Measurements from ENCODE around the gene IQCE.
"Not testable (repeated sequence)": the region's sequence is repeated elsewhere in the genome, so short reads cannot be mapped to it uniquely, and the experiment has no call there.

The IQCE gene

DNA sequence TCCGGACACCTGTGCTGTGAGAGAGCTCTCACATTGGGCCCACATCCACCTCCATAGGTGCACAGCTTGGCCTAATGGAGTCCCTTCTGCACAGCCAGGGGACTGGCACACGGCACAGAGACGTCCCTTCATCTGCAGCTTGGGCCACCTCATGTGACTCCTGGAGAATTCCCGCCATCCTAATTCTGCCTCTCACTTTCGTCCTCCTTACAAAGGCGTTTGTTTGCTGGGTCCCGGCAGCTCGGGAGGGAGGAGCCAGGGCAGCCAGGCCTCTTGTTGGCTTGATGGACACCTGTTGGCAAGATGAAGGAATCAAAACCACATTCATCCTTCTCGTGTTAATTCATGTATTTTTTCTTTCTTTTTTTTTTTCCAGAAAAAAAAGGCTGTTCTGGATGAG, 42.3 kb downstream of the IQCE start:
- no peaks in the 10 kb centered on the region for H3K4me1 Mint-ChIP-seq (ENCODE audit: low read depth)

DNA sequence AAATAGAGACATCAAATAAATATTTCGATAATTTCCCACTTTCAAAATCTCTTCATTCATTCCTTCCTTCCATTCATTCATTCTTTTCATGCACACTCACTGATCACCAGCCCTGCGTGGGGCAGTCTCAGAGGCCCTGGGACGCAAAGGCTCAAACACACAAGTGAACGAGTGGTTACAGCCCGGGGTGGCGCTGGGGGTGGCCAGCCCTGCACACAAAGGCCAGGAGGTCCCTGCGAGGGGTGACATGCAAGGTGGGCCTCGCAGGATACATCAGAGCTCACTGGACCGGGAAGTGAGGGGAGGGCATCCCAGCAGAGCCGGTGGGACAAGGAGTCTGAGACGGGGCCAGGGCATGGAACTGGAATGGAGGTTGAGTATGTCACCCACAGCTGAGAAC, 43.1 kb downstream of the IQCE start:
- Mint-ChIP-seq H3K36me3 (ENCODE audit: low read depth) (peaks cover 32% of the 10 kb centered on the region), H3K4me3 (no peak overlapping the region), H3K27ac (no peak overlapping the region), H3K9me3 (no peaks in the 10 kb centered on the region), H3K4me1 (ENCODE audit: low read depth) (no peaks in the 10 kb centered on the region), H3K27me3 (no peaks in the 10 kb centered on the region)
- no peak for DNase-seq

More for the DNA sequence above, 42.3 kb downstream of the IQCE start:
- peaks cover 34% of the 10 kb centered on the region for H3K36me3 Mint-ChIP-seq (ENCODE audit: low read depth)
- H3K4me3 Mint-ChIP-seq = no peak overlapping the region
- no peaks in the 10 kb centered on the region for H3K9me3 Mint-ChIP-seq
- H3K27ac Mint-ChIP-seq = no peak overlapping the region
- no peak for DNase-seq
- H3K27me3 Mint-ChIP-seq = no peaks in the 10 kb centered on the region

DNA sequence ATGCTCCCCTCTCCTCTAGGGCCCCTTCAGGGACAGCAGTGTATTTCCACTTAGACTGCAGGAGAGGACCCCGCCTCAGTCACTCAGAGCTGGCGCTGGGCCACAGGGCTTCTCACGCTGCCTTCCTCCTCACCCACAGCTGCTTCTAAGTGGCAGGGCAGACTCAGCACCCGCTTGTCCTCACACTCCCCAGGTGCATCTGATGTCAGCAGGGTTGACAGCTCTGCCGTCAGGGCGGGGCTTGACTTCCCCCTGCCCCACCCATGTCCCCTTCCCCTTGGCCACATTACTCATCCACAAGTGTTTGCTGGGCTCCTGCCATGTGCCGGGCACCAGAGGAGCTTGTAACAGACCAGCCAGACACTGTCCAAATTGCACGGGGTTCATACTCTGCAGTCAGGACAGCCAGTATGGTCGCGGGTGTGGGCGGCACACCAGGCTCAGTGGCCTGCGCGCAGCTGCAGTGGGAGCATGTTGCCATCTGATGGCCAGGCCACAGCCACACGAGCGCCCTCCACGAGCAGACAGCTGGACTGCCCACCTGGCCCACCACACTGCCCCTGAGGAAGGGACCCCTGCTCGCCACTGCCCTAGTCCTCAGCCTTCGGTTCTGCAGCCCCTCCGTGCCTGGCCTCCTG, 43.7 kb downstream of the IQCE start:
- Mint-ChIP-seq H3K4me3 (no peak overlapping the region), H3K9me3 (no peaks in the 10 kb centered on the region), H3K27me3 (no peaks in the 10 kb centered on the region), H3K27ac (no peak overlapping the region), H3K4me1 (ENCODE audit: low read depth) (no peaks in the 10 kb centered on the region), H3K36me3 (ENCODE audit: low read depth) (peaks cover 32% of the 10 kb centered on the region)
- no peak for DNase-seq

DNA sequence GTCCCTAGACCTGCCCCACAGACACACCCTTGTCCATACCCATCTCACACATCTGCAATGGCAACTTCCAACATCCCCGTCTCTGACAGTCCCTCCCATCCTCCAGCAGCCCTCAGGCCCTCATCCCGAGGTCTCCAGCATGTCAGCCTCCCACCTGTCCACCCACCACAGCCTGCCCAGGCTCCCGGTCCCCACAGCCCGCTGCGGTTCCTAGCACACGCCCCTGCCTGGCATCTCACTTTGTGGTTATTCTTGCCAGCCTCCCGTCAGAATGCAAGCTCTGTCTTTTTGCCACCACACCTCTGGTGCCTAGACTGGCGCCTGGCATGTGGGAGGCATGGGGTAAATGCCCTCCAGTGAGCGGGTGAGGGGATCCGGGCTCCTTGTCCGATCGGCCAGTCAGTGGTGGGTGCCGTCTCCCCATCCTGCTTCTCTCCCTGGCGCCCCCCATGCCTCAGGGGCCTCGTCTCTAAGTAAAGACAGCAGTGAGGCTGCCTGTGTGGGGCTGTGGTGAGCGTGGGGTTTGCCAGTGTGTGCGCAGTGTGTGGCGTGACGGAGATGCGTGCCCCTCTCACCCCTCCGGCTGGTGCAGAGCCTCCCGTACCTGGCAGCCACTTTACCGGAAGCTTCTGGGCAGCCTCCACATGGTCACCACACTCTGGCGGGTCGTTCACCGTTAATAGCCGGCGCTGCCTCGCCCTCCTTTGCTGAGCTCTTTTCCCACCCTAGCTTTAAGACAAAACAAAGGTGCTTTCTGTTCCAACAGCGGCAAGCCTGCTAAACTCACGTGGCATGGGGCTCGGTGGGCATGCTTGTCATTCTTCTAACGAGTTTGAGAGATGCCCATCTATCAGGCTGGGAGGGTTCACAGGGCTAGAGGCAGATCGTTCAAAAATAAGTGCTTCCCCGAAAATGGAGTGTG, 44.5 kb downstream of the IQCE start:
- Mint-ChIP-seq H3K27ac (no peak overlapping the region), H3K4me3 (no peak overlapping the region), H3K4me1 (ENCODE audit: low read depth) (no peaks in the 10 kb centered on the region), H3K36me3 (ENCODE audit: low read depth) (peaks cover 26% of the 10 kb centered on the region), H3K27me3 (no peaks in the 10 kb centered on the region), H3K9me3 (no peaks in the 10 kb centered on the region)
- no peak for DNase-seq

DNA sequence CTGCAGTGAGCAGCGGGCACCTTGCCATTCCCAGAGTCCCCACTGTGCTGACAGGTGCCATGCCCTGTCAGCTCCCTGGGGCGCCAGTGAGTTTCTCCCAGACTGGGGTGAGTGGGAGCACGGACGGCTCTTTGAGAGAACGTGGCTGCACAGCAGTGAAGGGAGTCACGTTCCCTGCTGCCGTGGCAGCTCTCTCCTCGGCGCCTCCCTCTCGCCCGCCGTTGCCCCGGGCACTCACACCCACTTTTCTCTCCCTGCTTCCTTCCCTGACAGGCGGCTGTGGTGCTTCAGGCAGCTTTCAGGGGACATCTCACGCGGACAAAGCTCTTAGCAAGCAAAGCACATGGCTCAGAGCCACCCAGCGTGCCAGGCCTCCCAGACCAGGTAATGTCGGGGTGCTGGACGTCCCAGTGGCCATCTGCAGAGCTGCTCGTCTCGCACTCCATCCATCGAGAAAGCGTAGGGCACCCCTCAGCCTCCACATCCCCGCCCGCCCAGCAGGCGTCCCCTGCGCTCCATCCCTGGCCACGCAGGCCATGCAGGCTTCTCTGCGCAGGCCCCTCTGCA, 45.9 kb downstream of the IQCE start:
- Mint-ChIP-seq H3K27ac (no peak overlapping the region), H3K4me3 (no peak overlapping the region), H3K9me3 (no peaks in the 10 kb centered on the region), H3K27me3 (no peaks in the 10 kb centered on the region), H3K4me1 (ENCODE audit: low read depth) (peaks cover 5% of the 10 kb centered on the region), H3K36me3 (ENCODE audit: low read depth) (peaks cover 17% of the 10 kb centered on the region)
- no peak for DNase-seq

DNA sequence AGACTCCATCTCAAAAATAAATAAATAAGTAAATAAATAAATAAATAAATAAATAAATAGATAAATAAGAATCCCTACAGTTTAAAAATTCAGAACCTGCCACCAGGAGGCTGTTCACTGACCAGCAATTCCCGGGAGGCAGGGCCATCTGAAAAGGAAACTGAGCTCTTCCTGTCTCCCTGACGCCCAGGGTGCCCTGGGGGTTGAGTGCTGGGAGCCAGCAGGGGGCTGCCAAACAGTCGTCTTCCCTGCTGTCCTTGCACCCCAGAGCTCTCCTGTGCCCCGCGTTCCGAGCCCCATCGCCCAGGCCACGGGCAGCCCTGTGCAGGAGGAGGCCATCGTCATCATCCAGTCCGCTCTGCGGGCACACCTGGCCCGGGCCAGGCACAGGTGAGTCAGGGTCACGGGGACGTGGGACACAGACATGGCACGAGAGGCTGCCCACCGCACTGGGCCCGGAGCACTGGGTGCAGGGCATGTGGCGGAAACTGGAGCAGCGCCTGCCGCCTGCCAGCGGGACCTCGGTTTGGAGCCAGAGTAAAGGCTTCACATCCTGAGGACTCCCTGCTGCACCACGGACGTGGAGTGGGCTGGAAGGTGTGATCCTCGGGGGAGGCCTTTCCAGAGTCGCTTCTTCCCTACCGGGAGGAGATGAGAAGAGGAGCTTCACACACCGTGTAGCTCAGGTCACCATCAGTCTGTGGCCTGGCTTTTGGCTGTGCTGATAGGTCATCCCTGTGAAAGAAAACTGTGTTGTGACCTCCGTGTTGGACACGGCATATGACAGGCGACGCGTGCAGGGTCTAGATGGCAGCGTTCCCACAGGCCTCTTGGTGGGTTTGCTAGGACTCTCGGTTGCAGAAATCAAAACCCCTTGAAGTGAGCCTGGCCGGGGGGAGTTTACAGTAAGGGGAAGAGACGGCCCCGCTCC, 47.1 kb downstream of the IQCE start:
- H3K27me3 Mint-ChIP-seq = no peaks in the 10 kb centered on the region
- H3K4me1 Mint-ChIP-seq (ENCODE audit: low read depth) = peaks cover 5% of the 10 kb centered on the region
- H3K9me3 Mint-ChIP-seq = no peaks in the 10 kb centered on the region
- DNase-seq = no peak
- H3K27ac Mint-ChIP-seq = no peak overlapping the region
- peaks cover 8% of the 10 kb centered on the region for H3K36me3 Mint-ChIP-seq (ENCODE audit: low read depth)
- H3K4me3 Mint-ChIP-seq = no peak overlapping the region

DNA sequence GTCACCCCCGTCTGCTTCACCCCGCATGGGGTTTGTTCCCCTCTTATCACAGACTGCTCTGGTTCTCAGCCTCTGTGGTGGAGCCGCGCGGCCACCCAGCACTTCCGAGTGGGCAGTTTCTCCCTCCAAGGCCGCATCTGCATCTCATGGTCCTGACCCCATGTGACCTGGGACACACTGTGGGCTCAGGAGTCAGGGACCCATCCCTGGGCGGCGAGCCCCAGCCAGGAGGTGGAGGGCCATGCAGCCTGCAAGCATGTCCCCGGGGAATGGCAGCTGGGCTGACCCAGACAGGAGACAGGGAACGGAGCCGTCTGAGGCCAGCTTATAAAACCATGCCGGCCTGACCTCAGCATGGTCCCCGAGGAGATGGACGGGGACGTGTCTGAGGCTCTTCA, 47.8 kb downstream of the IQCE start:
- no peak for DNase-seq
- H3K4me1 Mint-ChIP-seq (ENCODE audit: low read depth) = peaks cover 5% of the 10 kb centered on the region
- peaks cover 3% of the 10 kb centered on the region for H3K36me3 Mint-ChIP-seq (ENCODE audit: low read depth)
- H3K4me3 Mint-ChIP-seq = no peak overlapping the region
- no peaks in the 10 kb centered on the region for H3K27me3 Mint-ChIP-seq
- no peak overlapping the region for H3K27ac Mint-ChIP-seq
- H3K9me3 Mint-ChIP-seq = no peaks in the 10 kb centered on the region

DNA sequence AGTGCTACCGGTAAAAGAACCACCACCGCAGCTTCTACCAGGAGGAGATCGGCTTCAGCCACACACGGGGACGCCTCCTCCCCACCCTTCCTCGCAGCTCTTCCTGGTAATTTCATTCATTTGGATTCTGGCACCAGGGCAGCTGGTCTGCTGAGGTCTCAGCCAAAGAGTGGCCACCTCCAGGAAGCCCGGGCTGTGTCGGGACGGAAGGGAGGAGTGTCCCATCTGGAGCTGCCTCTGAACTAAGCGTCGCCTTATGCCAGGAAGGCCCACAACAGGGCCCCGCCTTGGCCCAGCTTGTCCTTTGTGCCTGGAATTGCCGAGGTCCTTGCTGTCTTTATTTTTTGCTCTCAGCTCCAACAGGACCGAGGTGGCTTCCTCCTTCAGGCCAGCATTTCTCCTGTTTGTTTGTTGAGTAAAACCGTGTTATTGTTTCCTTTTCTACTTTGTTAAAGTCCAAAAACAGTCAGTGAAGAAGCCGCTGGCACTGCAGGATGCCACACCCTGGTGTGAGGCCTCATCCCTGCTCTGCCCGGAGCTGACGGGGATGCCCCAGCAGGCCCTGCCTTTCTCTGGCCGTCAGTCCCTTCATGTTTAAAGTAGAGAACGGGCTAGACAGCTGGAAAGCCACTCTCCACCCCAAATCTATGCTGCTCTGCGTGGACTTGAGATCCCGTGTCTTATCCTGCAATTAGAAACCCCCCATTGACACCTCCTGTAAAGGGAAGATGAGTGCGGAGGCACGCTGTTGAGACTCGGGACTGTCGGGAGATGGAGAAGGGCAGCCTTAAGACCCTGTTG, 48.5 kb downstream of the IQCE start:
- Mint-ChIP-seq H3K36me3 (ENCODE audit: low read depth) (no peaks in the 10 kb centered on the region), H3K4me3 (no peak overlapping the region), H3K27me3 (no peaks in the 10 kb centered on the region), H3K4me1 (ENCODE audit: low read depth) (peaks cover 5% of the 10 kb centered on the region), H3K9me3 (no peaks in the 10 kb centered on the region), H3K27ac (no peak overlapping the region)
- no peak for DNase-seq

DNA sequence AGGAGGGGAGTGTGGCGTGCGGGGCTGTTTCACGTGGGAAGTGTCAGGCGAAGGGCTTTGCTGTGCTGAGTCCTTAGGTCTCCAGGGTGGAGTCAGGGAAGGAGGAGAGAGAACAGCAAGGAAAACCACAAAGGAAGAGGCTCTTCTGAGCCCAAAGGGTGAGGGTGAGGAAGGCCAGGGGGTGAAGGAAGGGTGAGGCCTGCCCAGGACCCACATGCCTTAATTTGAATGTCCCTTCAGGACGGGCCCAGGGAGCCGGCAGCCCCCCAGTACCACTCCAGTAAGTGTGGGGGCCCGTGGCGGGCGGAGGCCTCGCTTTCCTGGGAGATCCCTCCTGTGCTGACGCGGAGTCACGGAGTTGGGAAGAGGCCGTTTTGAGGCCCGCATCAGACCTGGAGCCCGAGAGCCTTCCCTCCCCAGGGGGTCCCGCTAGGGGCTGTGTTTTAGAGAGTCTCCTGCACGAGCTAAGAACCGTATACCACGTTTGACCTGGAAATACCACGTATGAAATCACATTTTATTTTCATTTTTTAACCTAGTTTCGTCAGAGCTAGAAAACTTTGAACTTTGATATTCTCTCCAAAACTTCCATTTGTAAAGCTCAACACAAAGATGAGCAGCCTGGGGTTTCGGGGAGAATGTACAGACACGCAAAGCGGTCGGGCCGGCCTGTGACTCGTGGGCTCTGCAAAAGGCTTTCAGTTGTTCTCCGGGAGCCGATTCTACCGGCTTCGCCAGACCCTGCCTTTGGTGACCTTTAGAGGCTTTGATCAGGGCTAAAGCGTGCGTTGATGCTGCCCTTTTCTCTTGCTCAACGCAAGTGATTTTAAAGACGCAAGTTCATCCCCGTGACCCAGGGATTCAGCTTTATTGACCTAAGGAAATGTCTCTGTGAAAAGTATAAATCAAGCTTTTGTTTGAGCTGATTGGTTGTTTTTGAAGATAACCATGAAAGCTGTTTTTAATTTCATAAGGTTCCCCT, 49.4 kb downstream of the IQCE start:
- Mint-ChIP-seq H3K27me3 (no peaks in the 10 kb centered on the region), H3K36me3 (ENCODE audit: low read depth) (no peaks in the 10 kb centered on the region), H3K27ac (no peak overlapping the region), H3K4me1 (ENCODE audit: low read depth) (peaks cover 5% of the 10 kb centered on the region), H3K9me3 (no peaks in the 10 kb centered on the region), H3K4me3 (no peak overlapping the region)
- DNase-seq = no peak

DNA sequence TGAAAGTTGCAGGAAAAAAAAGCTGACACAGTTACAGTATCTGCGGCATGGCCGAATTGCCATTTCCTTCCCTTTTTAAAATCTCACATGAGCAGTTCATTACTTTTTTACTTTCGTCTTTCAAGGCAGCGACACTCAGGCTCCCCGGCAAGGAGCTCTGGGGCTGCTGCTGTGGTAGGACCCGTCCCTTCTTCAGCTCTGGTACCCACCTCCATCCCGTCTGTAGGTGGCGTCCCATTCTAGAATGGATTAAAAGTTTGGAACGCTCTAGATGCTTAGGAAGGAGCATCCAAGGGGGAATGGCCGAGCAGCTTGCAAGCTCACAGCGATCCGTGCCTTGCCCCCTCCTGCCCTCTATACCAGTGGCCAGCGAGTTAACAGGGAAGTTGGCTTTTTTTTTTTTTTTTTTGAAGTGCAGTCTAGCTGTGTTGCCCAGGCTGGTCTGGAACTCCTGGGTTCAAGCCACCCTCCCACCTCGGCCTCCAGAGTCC, 50.2 kb downstream of the IQCE start:
- Mint-ChIP-seq H3K4me1 (ENCODE audit: low read depth) (peaks cover 5% of the 10 kb centered on the region), H3K27ac (no peak overlapping the region), H3K36me3 (ENCODE audit: low read depth) (no peaks in the 10 kb centered on the region), H3K9me3 (no peaks in the 10 kb centered on the region), H3K4me3 (no peak overlapping the region), H3K27me3 (no peaks in the 10 kb centered on the region)
- DNase-seq = no peak

DNA sequence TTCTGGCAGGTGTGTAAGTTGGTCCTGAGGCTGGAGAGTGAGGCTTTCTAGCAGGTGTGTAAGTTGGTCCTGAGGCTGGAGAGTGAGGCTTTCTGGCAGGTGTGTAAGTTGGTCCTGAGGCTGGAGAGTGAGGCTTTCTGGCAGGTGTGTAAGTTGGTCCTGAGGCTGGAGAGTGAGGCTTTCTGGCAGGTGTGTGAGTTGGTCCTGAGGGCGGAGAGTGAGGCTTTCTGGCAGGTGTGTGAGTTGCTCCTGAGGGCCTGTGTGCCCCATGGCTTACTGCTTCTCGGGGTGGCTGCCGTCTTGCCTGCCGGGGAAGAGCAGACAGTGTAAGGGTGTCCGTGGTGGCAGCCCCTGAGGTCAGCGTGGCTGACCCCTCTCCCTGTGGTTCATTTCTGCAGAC, 50.9 kb downstream of the IQCE start:
- H3K36me3 Mint-ChIP-seq (ENCODE audit: low read depth); H3K27me3 Mint-ChIP-seq; H3K9me3 Mint-ChIP-seq; H3K4me1 Mint-ChIP-seq (ENCODE audit: low read depth); H3K27ac Mint-ChIP-seq; H3K4me3 Mint-ChIP-seq; DNase-seq: not testable (repeated sequence)

DNA sequence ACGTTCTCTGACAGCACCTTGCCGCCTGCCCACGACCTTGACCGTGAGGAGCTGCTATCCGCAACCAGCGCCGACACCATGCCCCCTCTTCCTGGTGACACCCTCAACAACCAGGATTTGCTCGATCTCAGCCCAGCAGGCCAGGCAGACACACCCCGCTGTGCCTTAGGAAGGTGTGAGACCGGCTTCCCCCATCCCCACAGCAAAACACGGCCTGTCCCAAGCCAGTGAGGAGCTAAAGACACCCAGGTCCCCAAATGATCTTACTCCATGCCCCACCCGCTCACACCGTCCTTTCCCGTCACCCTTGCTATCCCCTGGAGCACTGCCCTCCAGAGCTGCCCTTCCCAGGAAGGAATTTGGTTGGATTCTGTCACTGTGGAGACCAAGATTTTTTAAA, 51.7 kb downstream of the IQCE start:
- peaks cover 5% of the 10 kb centered on the region for H3K4me1 Mint-ChIP-seq (ENCODE audit: low read depth)
- no peak overlapping the region for H3K27ac Mint-ChIP-seq
- H3K4me3 Mint-ChIP-seq = no peak overlapping the region
- H3K36me3 Mint-ChIP-seq (ENCODE audit: low read depth) = no peaks in the 10 kb centered on the region
- no peaks in the 10 kb centered on the region for H3K9me3 Mint-ChIP-seq
- DNase-seq = no peak
- H3K27me3 Mint-ChIP-seq = no peaks in the 10 kb centered on the region

DNA sequence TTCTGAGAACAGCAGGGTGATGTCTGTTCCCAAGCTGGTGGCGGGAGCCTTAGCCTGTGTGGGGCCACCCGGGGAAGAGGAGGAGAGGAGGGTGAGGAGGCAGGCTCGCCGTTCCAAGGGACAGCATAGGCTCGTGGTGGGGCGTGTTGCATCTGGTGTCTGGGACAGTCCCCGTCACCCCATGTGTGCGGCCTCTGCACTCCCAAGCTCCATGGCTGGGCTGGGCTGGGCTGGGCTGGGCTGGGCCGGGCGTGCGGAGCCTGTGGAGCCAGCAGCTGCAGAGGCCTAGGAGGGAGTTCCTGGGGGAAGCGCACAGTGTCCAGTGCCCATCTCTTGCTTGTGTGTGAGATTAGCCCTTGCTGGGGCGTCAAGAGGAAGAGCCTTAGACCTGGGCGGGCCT, 52.1 kb downstream of the IQCE start:
- H3K36me3 Mint-ChIP-seq (ENCODE audit: low read depth) = no peaks in the 10 kb centered on the region
- peaks cover 5% of the 10 kb centered on the region for H3K4me1 Mint-ChIP-seq (ENCODE audit: low read depth)
- H3K27me3 Mint-ChIP-seq = no peaks in the 10 kb centered on the region
- H3K9me3 Mint-ChIP-seq = no peaks in the 10 kb centered on the region
- DNase-seq = no peak
- no peak overlapping the region for H3K4me3 Mint-ChIP-seq
- H3K27ac Mint-ChIP-seq = no peak overlapping the region
